Kidney (tissue), 14 donors: ENCODE data around the gene SPATA31D1. TPM values are rescaled to one million over a fixed set of nuclear protein-coding genes. Genes with fewer than 3 reads are reported as not detected.
A peak's percentile ranks its signal among the peaks of the same experiment; 100 is the strongest.

ENCODE experiments used
- DNase-seq, 5 donors: peaks; one replicate each; pipeline ENCODE4 v3.0.0-alpha.2; 2013 to 2020
- FAIRE-seq: peaks from 2 replicates; lab custom pipeline; 2012; peaks lifted over from hg19 to GRCh38; lab: Jason Lieb, UNC
- H3K27ac ChIP-seq, 2 donors: one replicate each; pipeline ENCODE4 v1.7.0; 2013; ENCODE audit warnings: low read depth in 2 of 2, low read length in 2 of 2, inconsistent platforms in 1 of 2
- H3K27me3 ChIP-seq: one replicate; pipeline ENCODE4 v1.7.1; 2013; ENCODE audit warnings: low read length, inconsistent platforms; ENCODE audit not compliant: control insufficient read depth, insufficient read depth
- H3K36me3 ChIP-seq, 3 donors: one replicate each; pipeline versions ENCODE4 v1.7.0 to v1.7.1; 2013; ENCODE audit warnings: low read length in 3 of 3, control low read depth in 1 of 3, inconsistent platforms in 1 of 3; ENCODE audit not compliant: insufficient read depth in 3 of 3, control insufficient read depth in 2 of 3
- H3K4me1 ChIP-seq, 3 donors: one replicate each; pipeline versions ENCODE4 v1.7.0 to v1.7.1; 2013; ENCODE audit warnings: low read length in 3 of 3, inconsistent platforms in 1 of 3, low read depth in 1 of 3; ENCODE audit not compliant: control insufficient read depth in 2 of 3, insufficient read depth in 2 of 3
- H3K4me3 ChIP-seq, 3 donors: one replicate each; pipeline versions ENCODE4 v1.7.0 to v1.8.1; 2013; ENCODE audit warnings: low read length in 3 of 3, control low read depth in 1 of 3, inconsistent platforms in 1 of 3
- H3K9ac ChIP-seq, 3 donors: one replicate each; pipeline versions ENCODE4 v1.7.0 to v1.7.1; 2013; ENCODE audit warnings: low read length in 3 of 3, control low read depth in 1 of 3, inconsistent platforms in 1 of 3
- H3K9me3 ChIP-seq, 3 donors: one replicate each; pipeline versions ENCODE4 v1.7.0 to v1.7.1; 2013; ENCODE audit warnings: low read length in 3 of 3, control low read depth in 1 of 3, inconsistent platforms in 1 of 3; ENCODE audit not compliant: control insufficient read depth in 2 of 3, insufficient read depth in 1 of 3
- intact Hi-C: fragments of 100-400 bp; cut with DNase I; formaldehyde crosslinking; loops from one replicate; pipeline ENCODE4 v1.11.1; 2022
- polyA plus RNA-seq: library from polyadenylated mRNA; stranded (reverse); fragments of 350-450 nt; fragmentation: Illumina TruSeq; extraction: RNeasy Lipid Tissue Mini Kit (QIAGEN cat#74804); gene quantifications from one replicate; pipeline ENCODE4 v1.2.3, GENCODE V29; 2014; ENCODE audit warnings: low read depth, low replicate concordance; ENCODE audit not compliant: insufficient read depth
- total RNA-seq: library from RNA; stranded (reverse); fragmentation: NEBNext Ultra II Directional; extraction: Animal tissue kit (Norgen Biotek cat#: 25700); gene quantifications from one replicate; pipeline ENCODE4 v1.2.1, GENCODE V29; 2021
- TF ChIP-seq, protein P1 (sequence below): IDR thresholded peaks from 3 replicates; pipeline ENCODE4 v1.5.1; 2012; ENCODE audit warnings: mild to moderate bottlenecking, moderate library complexity, borderline replicate concordance; ENCODE audit not compliant: insufficient read depth; ENCODE audit errors: extremely low read depth
- donor health status: control.
- donor health status: control.
- donor health status: control.
- donor health status: control.
- donor health status: control.
- donor health status: DM: yes; HTN: yes; CAD: no.
- donor health status: Normal renal cell carcinoma (clear cell type).

Gene SPATA31D1
- total and polyA plus RNA-seq, 2 donors from 2014 or later = not detected

DNA sequence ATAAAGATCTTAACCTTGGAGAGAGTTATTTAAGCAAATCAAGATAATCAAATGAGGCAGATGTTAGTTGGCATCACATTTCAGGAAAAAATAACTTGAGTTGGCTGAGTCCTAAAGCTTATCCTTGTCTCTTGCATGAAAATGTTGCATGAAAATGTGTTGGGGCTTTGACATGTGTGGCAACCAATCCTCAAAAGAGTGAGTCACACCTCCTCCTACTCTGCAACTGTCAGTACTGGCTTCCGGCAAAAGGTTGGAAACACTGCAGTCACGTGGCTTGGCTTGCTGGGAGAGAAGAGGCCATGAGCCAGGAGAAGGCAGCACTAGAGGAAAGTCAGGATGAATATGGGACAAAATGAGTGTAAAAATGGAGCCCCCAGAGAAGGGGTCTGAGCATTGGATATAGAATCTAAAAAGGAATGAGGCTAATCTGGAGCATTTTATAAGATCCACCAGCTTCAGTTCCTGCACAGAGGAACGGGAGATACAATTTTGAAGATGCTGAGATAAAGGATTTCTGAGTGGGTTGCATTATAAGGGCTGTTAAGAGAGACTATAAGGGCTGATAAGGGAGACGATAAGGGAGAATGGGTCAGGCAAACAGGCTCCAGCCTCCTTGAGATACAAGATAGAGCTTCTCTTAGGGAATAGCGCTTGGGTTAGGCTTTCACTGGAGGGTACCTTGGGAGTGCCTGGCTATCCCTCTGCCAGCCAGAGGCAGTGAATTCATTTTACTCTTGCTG is 43.1 kb downstream of the SPATA31D1 start:
- Histone ChIP-seq H3K9ac (no peak overlapping the region), H3K9me3 (no peaks in the 10 kb centered on the region), H3K27ac (no peak overlapping the region), H3K36me3 (no peaks in the 10 kb centered on the region), H3K4me3 (no peak overlapping the region), H3K4me1 (no peaks in the 10 kb centered on the region), H3K27me3 (no peaks in the 10 kb centered on the region)
- TF ChIP-seq, protein P1, sequence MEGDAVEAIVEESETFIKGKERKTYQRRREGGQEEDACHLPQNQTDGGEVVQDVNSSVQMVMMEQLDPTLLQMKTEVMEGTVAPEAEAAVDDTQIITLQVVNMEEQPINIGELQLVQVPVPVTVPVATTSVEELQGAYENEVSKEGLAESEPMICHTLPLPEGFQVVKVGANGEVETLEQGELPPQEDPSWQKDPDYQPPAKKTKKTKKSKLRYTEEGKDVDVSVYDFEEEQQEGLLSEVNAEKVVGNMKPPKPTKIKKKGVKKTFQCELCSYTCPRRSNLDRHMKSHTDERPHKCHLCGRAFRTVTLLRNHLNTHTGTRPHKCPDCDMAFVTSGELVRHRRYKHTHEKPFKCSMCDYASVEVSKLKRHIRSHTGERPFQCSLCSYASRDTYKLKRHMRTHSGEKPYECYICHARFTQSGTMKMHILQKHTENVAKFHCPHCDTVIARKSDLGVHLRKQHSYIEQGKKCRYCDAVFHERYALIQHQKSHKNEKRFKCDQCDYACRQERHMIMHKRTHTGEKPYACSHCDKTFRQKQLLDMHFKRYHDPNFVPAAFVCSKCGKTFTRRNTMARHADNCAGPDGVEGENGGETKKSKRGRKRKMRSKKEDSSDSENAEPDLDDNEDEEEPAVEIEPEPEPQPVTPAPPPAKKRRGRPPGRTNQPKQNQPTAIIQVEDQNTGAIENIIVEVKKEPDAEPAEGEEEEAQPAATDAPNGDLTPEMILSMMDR = no peak
- DNase-seq (no peak), FAIRE-seq (no peak)
- intact Hi-C loops = no loop called here

DNA sequence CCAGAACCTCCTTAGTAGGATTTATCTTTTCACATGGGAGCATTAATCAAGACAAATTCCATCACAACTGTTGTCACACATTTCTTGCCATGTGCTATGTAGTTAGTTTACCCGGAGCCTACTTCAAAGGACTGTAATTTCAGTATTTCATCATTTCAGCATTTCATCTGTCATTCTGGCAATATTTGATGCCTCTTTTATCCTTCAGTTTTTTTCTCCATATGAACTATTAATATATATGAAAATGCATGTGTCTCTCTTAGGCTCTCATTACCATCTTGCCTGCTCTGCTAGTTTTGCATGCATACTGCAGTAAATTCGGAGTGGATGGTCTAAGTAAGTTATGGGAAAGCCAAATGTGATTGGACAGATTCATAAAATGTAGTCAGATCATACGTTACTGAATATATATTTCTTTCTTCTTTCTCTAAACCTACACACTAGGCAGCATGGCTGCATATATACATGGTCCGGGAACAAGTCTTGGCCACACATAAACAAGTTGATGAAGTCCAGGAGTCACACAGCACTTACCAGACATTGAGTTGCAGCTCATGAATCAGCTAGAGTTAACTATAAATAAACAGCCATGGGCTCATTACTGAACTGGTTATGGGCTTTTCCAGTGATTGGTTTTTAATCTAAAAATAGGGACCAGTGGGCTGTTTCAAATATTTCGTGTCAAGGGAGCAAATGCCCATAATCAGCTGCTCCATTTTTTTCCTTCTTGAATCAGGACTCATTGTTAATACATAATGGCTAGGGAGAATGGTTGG is 46.6 kb downstream of the SPATA31D1 start:
- intact Hi-C loops = no loop called here
- no peak overlapping the region for H3K4me3 ChIP-seq
- no peaks in the 10 kb centered on the region for H3K4me1 ChIP-seq
- no peak overlapping the region for H3K27ac ChIP-seq
- FAIRE-seq (no peak), DNase-seq (peak in 1 of 5 donors; percentile 11)
- H3K9me3 ChIP-seq = no peaks in the 10 kb centered on the region
- no peaks in the 10 kb centered on the region for H3K27me3 ChIP-seq
- no peaks in the 10 kb centered on the region for H3K36me3 ChIP-seq
- H3K9ac ChIP-seq = no peak overlapping the region
- TF ChIP-seq, protein P1 = no peak

DNA sequence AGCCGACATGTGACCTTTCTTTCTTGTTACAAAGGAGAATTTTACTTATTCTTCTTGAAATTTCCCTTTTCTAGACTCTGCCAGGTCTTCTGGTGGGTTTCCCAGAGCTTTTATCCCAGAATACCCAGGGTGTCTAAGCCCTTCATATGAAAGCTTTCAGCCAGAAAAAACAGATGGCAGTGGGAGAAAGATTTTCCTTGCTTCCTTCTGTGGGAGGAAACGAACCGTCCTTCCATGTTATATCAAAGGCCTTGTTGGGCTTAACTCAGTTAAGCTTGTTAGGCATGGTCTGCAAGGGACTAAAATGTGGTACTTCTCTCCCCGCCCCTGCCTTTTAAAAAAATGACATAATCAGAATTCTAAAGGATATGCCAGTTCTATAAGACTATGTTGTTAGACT is 47.5 kb downstream of the SPATA31D1 start:
- FAIRE-seq = no peak
- H3K36me3 ChIP-seq = no peaks in the 10 kb centered on the region
- H3K27ac ChIP-seq = no peak overlapping the region
- H3K4me3 ChIP-seq = no peak overlapping the region
- no peaks in the 10 kb centered on the region for H3K27me3 ChIP-seq
- no peak for DNase-seq
- TF ChIP-seq, protein P1 = no peak
- H3K9ac ChIP-seq = no peak overlapping the region
- no peaks in the 10 kb centered on the region for H3K9me3 ChIP-seq
- H3K4me1 ChIP-seq = no peaks in the 10 kb centered on the region
- intact Hi-C loops = no loop called here
